Spleen (tissue), 7 donors: Measurements from ENCODE around the gene NSL1.

Experiments
- CTCF ChIP-seq, 11 experiments: fragments of 200-600 bp in 7 of 11; fragments of 450-650 bp in 4 of 11; sonication (generic) in 4 of 11; IDR thresholded peaks in 8 of 11; conservative IDR thresholded peaks in 3 of 11; 1 replicate in 7 of 11; 2 replicates in 4 of 11; pipeline versions ENCODE4 v1.4.0 to v1.8.0; 2016 to 2021; ENCODE audit warnings: antibody characterized with exemption in 11 of 11, inconsistent platforms in 4 of 11, mild to moderate bottlenecking in 1 of 11
- POLR2A ChIP-seq, 3 donors: fragments of 450-650 bp; IDR thresholded peaks; one replicate each; pipeline ENCODE4 v1.5.1; 2017; ENCODE audit warnings: antibody characterized with exemption in 3 of 3, mild to moderate bottlenecking in 1 of 3
- POLR2AphosphoS5 ChIP-seq, 3 donors: sonication (generic); formaldehyde crosslinking; IDR thresholded peaks; one replicate each; pipeline ENCODE4 v1.5.1; 2017; ENCODE audit warnings: antibody characterized with exemption in 3 of 3
- donor health status: DM: no; HTN: no; CAD: no; lungs with moderate emphysema.
- donor health status: DM: no; HTN: no; CAD: no.
- donor health status: DM: no; HTN: no; CAD: no.

- TF ChIP-seq CTCF (IDR thresholded peaks at IDR 0.05 in 8 of 11, conservative IDR thresholded peaks at IDR 0.05 in 3 of 11), result no peak
- no peak for TF ChIP-seq POLR2AphosphoS5 (IDR thresholded peaks at IDR 0.05)
- no peak for TF ChIP-seq POLR2A (IDR thresholded peaks at IDR 0.05)
Observed at GRCh38 chr1:212775241-212775640, 16.3 kb downstream of the NSL1 start.
